ENCODE measurements around the gene MLLT3.

Gene MLLT3

GRCh38 chr9:20579524-20580314, 42.6 kb downstream of the MLLT3 start:
- Histone ChIP-seq H3K36me3 (ENCODE audit: low read length) (no peaks in the 10 kb centered on the region), H3K27ac (ENCODE audit: low read depth, low read length) (no peak overlapping the region), H3K9ac (ENCODE audit: low read length) (no peak overlapping the region), H3K4me3 (ENCODE audit: insufficient read depth, low read length, poor library complexity, severe bottlenecking) (no peak overlapping the region), H3K9me3 (ENCODE audit: insufficient read depth, low read length) (no peaks in the 10 kb centered on the region), H3K4me2 (ENCODE audit: low read depth, low read length, poor library complexity, severe bottlenecking) (no peak overlapping the region), H3F3A (ENCODE audit: insufficient read depth) (no peaks in the 10 kb centered on the region), H4K20me1 (ENCODE audit: low read depth, low read length) (no peaks in the 10 kb centered on the region), H2AFZ (ENCODE audit: low read depth, low read length, severe bottlenecking) (no peak overlapping the region), H3K9me2 (replicated peaks; ENCODE audit: insufficient read depth, low read length) (no peaks in the 10 kb centered on the region), H3K79me2 (ENCODE audit: insufficient read depth, low read length) (no peaks in the 10 kb centered on the region), H3K27me3 (ENCODE audit: low read length) (no peaks in the 10 kb centered on the region)
- no peak for TF ChIP-seq EZH2phosphoT487 (conservative IDR thresholded peaks at IDR 0.05; ENCODE audit: low read length)
- TF ChIP-seq CTCF (IDR thresholded peaks at IDR 0.05; ENCODE audit: insufficient read depth, low read length, poor library complexity, severe bottlenecking), result no peak

- H3K79me2 ChIP-seq (ENCODE audit: insufficient read depth, low read length), result no peaks in the 10 kb centered on the region
- TF ChIP-seq CTCF (IDR thresholded peaks at IDR 0.05; ENCODE audit: insufficient read depth, low read length, poor library complexity, severe bottlenecking), result no peak
- TF ChIP-seq EZH2phosphoT487 (conservative IDR thresholded peaks at IDR 0.05; ENCODE audit: low read length), result no peak
- no peaks in the 10 kb centered on the region for H3K9me3 ChIP-seq (ENCODE audit: insufficient read depth, low read length)
- no peaks in the 10 kb centered on the region; the same call in none of the 2 replicates for H4K20me1 ChIP-seq (ENCODE audit: low read depth, low read length)
- no peak overlapping the region for H2AFZ ChIP-seq (ENCODE audit: low read depth, low read length, severe bottlenecking)
- no peak overlapping the region for H3K27ac ChIP-seq (ENCODE audit: low read depth, low read length)
- no peaks in the 10 kb centered on the region for H3F3A ChIP-seq (ENCODE audit: insufficient read depth)
- no peaks in the 10 kb centered on the region for H3K27me3 ChIP-seq (ENCODE audit: low read length)
- no peaks in the 10 kb centered on the region for H3K36me3 ChIP-seq (ENCODE audit: low read length)
- H3K4me2 ChIP-seq (ENCODE audit: low read depth, low read length, poor library complexity, severe bottlenecking), result no peak overlapping the region
- H3K9ac ChIP-seq (ENCODE audit: low read length), result no peak overlapping the region
- no peaks in the 10 kb centered on the region for H3K9me2 ChIP-seq (replicated peaks; ENCODE audit: insufficient read depth, low read length)
- no peak overlapping the region for H3K4me3 ChIP-seq (ENCODE audit: insufficient read depth, low read length, poor library complexity, severe bottlenecking)
Measured at GRCh38 chr9:20573023-20573422, 49.3 kb downstream of the MLLT3 start.

GRCh38 chr9:20570756-20571155, 51.5 kb downstream of the MLLT3 start:
- H3K4me3 ChIP-seq (ENCODE audit: insufficient read depth, low read length, poor library complexity, severe bottlenecking), result no peak overlapping the region
- no peaks in the 10 kb centered on the region for H3F3A ChIP-seq (ENCODE audit: insufficient read depth)
- H3K27ac ChIP-seq (ENCODE audit: low read depth, low read length), result no peak overlapping the region
- H3K79me2 ChIP-seq (ENCODE audit: insufficient read depth, low read length), result no peaks in the 10 kb centered on the region
- H3K9me3 ChIP-seq (ENCODE audit: insufficient read depth, low read length), result no peaks in the 10 kb centered on the region
- no peaks in the 10 kb centered on the region; the same call in none of the 2 replicates for H4K20me1 ChIP-seq (ENCODE audit: low read depth, low read length)
- no peak overlapping the region for H3K4me2 ChIP-seq (ENCODE audit: low read depth, low read length, poor library complexity, severe bottlenecking)
- TF ChIP-seq EZH2phosphoT487 (conservative IDR thresholded peaks at IDR 0.05; ENCODE audit: low read length) (no peak), CTCF (IDR thresholded peaks at IDR 0.05; ENCODE audit: insufficient read depth, low read length, poor library complexity, severe bottlenecking) (no peak)
- H3K27me3 ChIP-seq (ENCODE audit: low read length), result no peaks in the 10 kb centered on the region
- no peak overlapping the region for H3K9ac ChIP-seq (ENCODE audit: low read length)
- H3K9me2 ChIP-seq (replicated peaks; ENCODE audit: insufficient read depth, low read length), result no peaks in the 10 kb centered on the region
- H2AFZ ChIP-seq (ENCODE audit: low read depth, low read length, severe bottlenecking), result no peak overlapping the region
- H3K36me3 ChIP-seq (ENCODE audit: low read length), result no peaks in the 10 kb centered on the region

Data from SU-DHL-6 (cell line).